ENCODE measurements around the gene CCNB2.

DNA sequence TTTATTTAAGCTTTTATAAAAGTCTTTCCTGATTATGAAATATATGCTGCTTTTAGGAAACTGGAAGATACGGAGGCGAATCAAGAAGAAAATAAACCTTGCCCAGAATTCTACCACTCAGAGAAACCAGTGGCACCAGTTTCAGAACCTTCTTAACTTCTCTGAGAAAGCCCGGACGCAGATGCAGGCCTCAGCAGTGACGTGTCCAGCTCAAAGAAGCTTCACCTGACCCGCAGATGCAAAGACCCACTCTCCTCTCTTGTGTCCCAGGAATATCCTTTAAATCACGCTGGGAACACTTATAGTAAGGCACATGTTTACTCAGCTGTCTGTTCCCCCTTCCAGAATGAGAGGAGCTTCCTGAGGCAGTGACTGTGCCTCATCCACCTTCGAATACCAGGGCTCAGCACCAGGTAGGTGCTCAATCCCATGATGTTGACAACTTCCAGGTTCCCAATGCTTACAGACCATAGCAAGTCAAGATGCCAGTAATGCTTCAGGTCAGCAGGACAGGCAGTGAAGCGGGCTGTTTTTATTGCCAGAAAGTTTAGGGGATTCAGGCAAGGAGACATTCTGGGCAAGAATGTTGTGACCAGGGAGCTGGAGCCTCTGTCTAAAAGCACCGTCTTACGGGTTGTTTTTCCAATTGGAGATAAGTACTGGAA is 61.8 kb downstream of the CCNB2 start:
- no peak for TF ChIP-seq CTCF (IDR thresholded peaks at IDR 0.05; ENCODE audit: low read depth, low read length, poor library complexity, severe bottlenecking)
- TF ChIP-seq EZH2phosphoT487 (IDR thresholded peaks at IDR 0.05; ENCODE audit: borderline replicate concordance, low read length) = no peak

Measured in DOHH2 (cell line).